Measurements from ENCODE around the gene IQCM. TPM values are rescaled to one million over a fixed set of nuclear protein-coding genes. Genes with fewer than 3 reads are reported as not detected.

The IQCM gene
- total RNA-seq, 1 experiment from 2014 or later: not detected

GRCh38 chr4:149500806-149501205 is 314.8 kb downstream of the IQCM start:
- POLR2A ChIA-PET (ENCODE audit: unreplicated experiment): no interaction called here
- H4K20me1 ChIP-seq (ENCODE audit: low read length): no peaks in the 10 kb centered on the region

GRCh38 chr4:149499726-149500125 is 315.9 kb downstream of the IQCM start:
- DNase-seq (no peak), ATAC-seq (no peak)
- H3K79me2 ChIP-seq (ENCODE audit: low read length): no peaks in the 10 kb centered on the region
- no peak overlapping the region for H3K4me2 ChIP-seq (ENCODE audit: low read length)
- no peaks in the 10 kb centered on the region for H4K20me1 ChIP-seq (ENCODE audit: low read length)
- no peak overlapping the region for H3K27ac ChIP-seq (ENCODE audit: low read length)
- H2AFZ ChIP-seq (ENCODE audit: low read length): no peak overlapping the region
- no peaks in the 10 kb centered on the region for H3K4me1 ChIP-seq (ENCODE audit: insufficient read depth, low read length)
- ChIA-PET CTCF (no interaction called here), POLR2A (ENCODE audit: unreplicated experiment) (no interaction called here)
- no peaks in the 10 kb centered on the region for H3K36me3 ChIP-seq (ENCODE audit: low read depth, low read length)
- no peaks in the 10 kb centered on the region for H3K9me2 ChIP-seq (replicated peaks; ENCODE audit: low read length)
- no peak overlapping the region for H3K4me3 ChIP-seq (ENCODE audit: low read length)
- no peak overlapping the region for H3K9ac ChIP-seq (ENCODE audit: low read length)
- no TSS peak for BruUV-seq (replicated peaks)
- intact Hi-C loops (cut with micrococcal nuclease): no loop called here
- H3F3A ChIP-seq (ENCODE audit: low read length, unreplicated experiment): no peaks in the 10 kb centered on the region
- no peaks in the 10 kb centered on the region for H3K9me3 ChIP-seq (ENCODE audit: low read length)
- TF ChIP-seq CTCF (conservative IDR thresholded peaks at IDR 0.05; ENCODE audit: low read depth, low read length) (no peak), EZH2phosphoT487 (IDR thresholded peaks at IDR 0.05; ENCODE audit: borderline replicate concordance, low read length) (no peak), EZH2 (IDR thresholded peaks at IDR 0.05; ENCODE audit: low read length, unreplicated experiment) (no peak)
- no peaks in the 10 kb centered on the region for H3K27me3 ChIP-seq (ENCODE audit: low read length)

More at GRCh38 chr4:149500806-149501205, 314.8 kb downstream of the IQCM start:
- H3K4me3 ChIP-seq (ENCODE audit: low read length): no peak overlapping the region
- H3F3A ChIP-seq (ENCODE audit: low read length, unreplicated experiment): no peaks in the 10 kb centered on the region
- ATAC-seq (no peak), DNase-seq (no peak)
- no peaks in the 10 kb centered on the region for H3K79me2 ChIP-seq (ENCODE audit: low read length)
- CTCF ChIA-PET: no interaction called here
- H3K4me1 ChIP-seq (ENCODE audit: insufficient read depth, low read length): no peaks in the 10 kb centered on the region
- H3K9me2 ChIP-seq (replicated peaks; ENCODE audit: low read length): no peaks in the 10 kb centered on the region
- no peak overlapping the region for H3K4me2 ChIP-seq (ENCODE audit: low read length)
- no peaks in the 10 kb centered on the region for H3K27me3 ChIP-seq (ENCODE audit: low read length)
- no peak for TF ChIP-seq EZH2phosphoT487 (IDR thresholded peaks at IDR 0.05; ENCODE audit: borderline replicate concordance, low read length)
- no peak for TF ChIP-seq EZH2 (IDR thresholded peaks at IDR 0.05; ENCODE audit: low read length, unreplicated experiment)
- TF ChIP-seq CTCF (conservative IDR thresholded peaks at IDR 0.05; ENCODE audit: low read depth, low read length): no peak
- BruUV-seq (replicated peaks): no TSS peak
- intact Hi-C loops (cut with micrococcal nuclease): no loop called here
- no peak overlapping the region for H2AFZ ChIP-seq (ENCODE audit: low read length)
- H3K27ac ChIP-seq (ENCODE audit: low read length): no peak overlapping the region
- H3K36me3 ChIP-seq (ENCODE audit: low read depth, low read length): no peaks in the 10 kb centered on the region
- H3K9ac ChIP-seq (ENCODE audit: low read length): no peak overlapping the region
- no peaks in the 10 kb centered on the region for H3K9me3 ChIP-seq (ENCODE audit: low read length)

GRCh38 chr4:149498246-149498645 is 317.4 kb downstream of the IQCM start:
- Histone ChIP-seq H4K20me1 (ENCODE audit: low read length) (no peaks in the 10 kb centered on the region), H3K36me3 (ENCODE audit: low read depth, low read length) (no peaks in the 10 kb centered on the region), H3K9ac (ENCODE audit: low read length) (no peak overlapping the region), H3F3A (ENCODE audit: low read length, unreplicated experiment) (no peaks in the 10 kb centered on the region), H3K4me2 (ENCODE audit: low read length) (no peak overlapping the region), H3K27ac (ENCODE audit: low read length) (no peak overlapping the region), H3K9me2 (replicated peaks; ENCODE audit: low read length) (no peaks in the 10 kb centered on the region), H3K4me3 (ENCODE audit: low read length) (no peak overlapping the region), H3K79me2 (ENCODE audit: low read length) (no peaks in the 10 kb centered on the region), H3K27me3 (ENCODE audit: low read length) (no peaks in the 10 kb centered on the region), H2AFZ (ENCODE audit: low read length) (no peak overlapping the region), H3K4me1 (ENCODE audit: insufficient read depth, low read length) (no peaks in the 10 kb centered on the region), H3K9me3 (ENCODE audit: low read length) (no peaks in the 10 kb centered on the region)
- DNase-seq: no peak
- BruUV-seq (replicated peaks): no TSS peak
- ATAC-seq: no peak
- TF ChIP-seq EZH2 (IDR thresholded peaks at IDR 0.05; ENCODE audit: low read length, unreplicated experiment): no peak
- TF ChIP-seq CTCF (conservative IDR thresholded peaks at IDR 0.05; ENCODE audit: low read depth, low read length): no peak
- no peak for TF ChIP-seq EZH2phosphoT487 (IDR thresholded peaks at IDR 0.05; ENCODE audit: borderline replicate concordance, low read length)
- CTCF ChIA-PET: no interaction called here
- intact Hi-C loops (cut with micrococcal nuclease): no loop called here
- POLR2A ChIA-PET (ENCODE audit: unreplicated experiment): no interaction called here

Data from PC-3 (cell line).